Bladder microvascular endothelial cell (primary cell): Measurements from ENCODE around the gene ABHD12B. TPM values are rescaled to one million over a fixed set of nuclear protein-coding genes. Genes with fewer than 3 reads are reported as not detected.

Experiments used
- total RNA-seq: library from RNA; depleted of rRNA; stranded (reverse); fragments of >200 nt; gene quantifications from 2 replicates; pipeline ENCODE4 v1.2.3, GENCODE V29; 2014

The ABHD12B gene
- not detected in 2 replicates for total RNA-seq

GRCh38 chr14:50871914-50872732, at the start of gene ABHD12B:
TSS of gene ABHD12B (plus strand) at chr14:50872053. CDS start at chr14:50872175, 122 bp downstream.

GRCh38 chr14:50830932-50831725, 40.7 kb upstream of the ABHD12B start, which contains the start of gene NIN:
TSS of gene NIN (minus strand) at chr14:50831162. CDS start at chr14:50822056, 9,106 bp downstream.

DNA sequence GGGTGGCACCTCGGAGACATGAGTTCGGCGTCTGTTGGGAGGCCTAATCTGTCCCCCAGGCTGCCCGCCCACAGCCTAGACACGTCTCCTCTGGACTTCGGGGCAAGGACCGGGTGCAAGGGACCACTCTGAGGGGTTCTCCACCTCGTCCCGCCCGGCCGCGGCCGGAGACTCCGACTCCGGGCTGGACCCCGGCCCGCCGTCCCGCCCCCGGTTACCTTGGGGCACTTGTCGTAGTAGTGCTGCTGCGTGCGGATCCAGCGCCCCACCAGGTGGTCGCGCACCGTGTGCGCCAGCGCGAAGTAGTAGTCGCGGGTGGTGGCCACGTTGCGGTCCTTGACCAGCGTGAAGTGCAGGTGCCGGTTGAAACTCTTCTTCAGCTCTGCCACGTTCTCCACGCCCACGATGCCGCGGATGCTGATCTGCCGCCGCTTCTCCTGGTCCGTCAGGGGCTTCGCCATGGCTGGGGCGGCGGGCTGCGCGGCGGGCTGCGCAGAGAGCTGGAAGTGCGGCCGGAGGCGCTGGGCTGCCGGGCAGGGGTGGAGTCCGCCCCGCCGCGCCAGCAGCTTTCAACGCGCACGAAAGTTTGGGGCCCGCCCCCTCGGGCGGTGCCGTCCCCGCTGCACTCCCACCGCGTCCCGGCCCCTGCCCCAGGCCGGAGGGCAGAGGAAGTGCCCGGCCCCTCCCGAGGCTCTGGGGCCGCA, 72.2 kb downstream of the ABHD12B start, which contains the start of gene PYGL:
TSS of gene PYGL (minus strand) at position 541 of the 704 bp plus-strand sequence. CDS start at position 461, 80 bp downstream.

Other genes starting within 250 kb of the ABHD12B start
- 27.9 and 32.9 TPM in 2 replicates for gene SAV1, start 203.7 kb upstream of the ABHD12B start, total RNA-seq
- gene NIN, start 40.9 kb upstream of the ABHD12B start, total RNA-seq, result 26.6 and 46.9 TPM in 2 replicates
- 50.8 and 64.4 TPM in 2 replicates for gene PYGL, start 72.4 kb downstream of the ABHD12B start, total RNA-seq
- gene TRIM9, start 223.1 kb downstream of the ABHD12B start, total RNA-seq, result not detected in 2 replicates